KOPT-K1 (cell line): ENCODE measurements around the gene FAM193A.
A peak's percentile ranks its signal among the peaks of the same experiment; 100 is the strongest.

Experiments used
- H3K27ac ChIP-seq: fragments of 200-600 bp; sonication (generic); 2 replicates; pipeline ENCODE4 v1.5.1; 2016; ENCODE audit warnings: antibody characterized with exemption, mild to moderate bottlenecking, low read depth, low read length; ENCODE audit not compliant: poor library complexity, severe bottlenecking
- H3K36me3 ChIP-seq: fragments of 200-600 bp; sonication (generic); 2 replicates; pipeline ENCODE4 v1.5.1; 2017; ENCODE audit warnings: antibody characterized with exemption, mild to moderate bottlenecking, low read length, moderate library complexity; ENCODE audit not compliant: insufficient read depth
- H3K9me3 ChIP-seq: fragments of 200-600 bp; sonication (generic); 2 replicates; pipeline ENCODE4 v1.5.1; 2017; ENCODE audit warnings: antibody characterized with exemption, low read length, mild to moderate bottlenecking; ENCODE audit not compliant: insufficient read depth, poor library complexity, severe bottlenecking

The FAM193A gene, protein sequence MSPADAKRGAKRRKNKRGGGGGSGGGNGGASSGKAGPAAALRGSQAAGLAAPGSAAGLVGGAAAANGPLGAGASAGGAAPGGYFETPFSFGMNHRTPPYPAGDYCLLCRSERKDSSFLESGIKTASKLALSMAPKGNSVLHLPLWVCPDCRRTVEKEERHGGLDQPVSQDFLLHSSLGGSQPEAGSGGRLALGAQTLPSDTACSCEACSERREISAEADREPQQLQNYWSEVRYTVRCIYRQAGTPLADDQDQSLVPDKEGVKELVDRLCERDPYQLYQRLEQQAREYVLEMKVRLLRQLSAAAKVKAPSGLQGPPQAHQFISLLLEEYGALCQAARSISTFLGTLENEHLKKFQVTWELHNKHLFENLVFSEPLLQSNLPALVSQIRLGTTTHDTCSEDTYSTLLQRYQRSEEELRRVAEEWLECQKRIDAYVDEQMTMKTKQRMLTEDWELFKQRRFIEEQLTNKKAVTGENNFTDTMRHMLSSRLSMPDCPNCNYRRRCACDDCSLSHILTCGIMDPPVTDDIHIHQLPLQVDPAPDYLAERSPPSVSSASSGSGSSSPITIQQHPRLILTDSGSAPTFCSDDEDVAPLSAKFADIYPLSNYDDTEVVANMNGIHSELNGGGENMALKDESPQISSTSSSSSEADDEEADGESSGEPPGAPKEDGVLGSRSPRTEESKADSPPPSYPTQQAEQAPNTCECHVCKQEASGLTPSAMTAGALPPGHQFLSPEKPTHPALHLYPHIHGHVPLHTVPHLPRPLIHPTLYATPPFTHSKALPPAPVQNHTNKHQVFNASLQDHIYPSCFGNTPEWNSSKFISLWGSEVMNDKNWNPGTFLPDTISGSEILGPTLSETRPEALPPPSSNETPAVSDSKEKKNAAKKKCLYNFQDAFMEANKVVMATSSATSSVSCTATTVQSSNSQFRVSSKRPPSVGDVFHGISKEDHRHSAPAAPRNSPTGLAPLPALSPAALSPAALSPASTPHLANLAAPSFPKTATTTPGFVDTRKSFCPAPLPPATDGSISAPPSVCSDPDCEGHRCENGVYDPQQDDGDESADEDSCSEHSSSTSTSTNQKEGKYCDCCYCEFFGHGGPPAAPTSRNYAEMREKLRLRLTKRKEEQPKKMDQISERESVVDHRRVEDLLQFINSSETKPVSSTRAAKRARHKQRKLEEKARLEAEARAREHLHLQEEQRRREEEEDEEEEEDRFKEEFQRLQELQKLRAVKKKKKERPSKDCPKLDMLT (N-terminal part only)

GRCh38 chr4:2536193-2537010, at the start of gene FAM193A:
TSS of gene FAM193A (plus strand) at chr4:2536647. CDS start at chr4:2536916, 269 bp downstream.
- peak within 1 kb of the TSS; percentile 81 for H3K27ac ChIP-seq
- no peaks in the 10 kb centered on the region for H3K9me3 ChIP-seq
- peaks cover 10% of the 10 kb centered on the region for H3K36me3 ChIP-seq

DNA sequence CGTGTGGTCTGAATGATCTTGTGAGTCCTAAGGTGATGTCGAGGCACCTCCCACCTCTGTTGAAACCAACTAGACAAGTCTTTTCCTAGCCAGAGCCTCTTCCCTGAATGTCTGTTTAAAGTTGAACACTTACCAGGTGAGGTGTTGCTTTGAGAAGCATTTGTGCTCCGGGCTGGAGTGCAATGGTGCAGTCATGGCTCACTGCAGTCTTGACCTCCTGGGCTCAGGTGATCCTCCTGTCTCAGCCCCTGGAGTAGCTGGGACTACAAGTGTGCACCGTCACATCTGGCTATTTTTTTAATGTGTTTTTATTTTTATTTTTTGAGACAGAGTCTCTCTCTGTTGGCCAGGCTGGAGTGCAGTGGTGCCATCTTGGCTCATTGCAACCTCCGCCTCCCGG, 49.5 kb upstream of the FAM193A start:
- peaks cover 84% of the 10 kb centered on the region for H3K36me3 ChIP-seq
- no peak overlapping the region for H3K27ac ChIP-seq
- H3K9me3 ChIP-seq: no peaks in the 10 kb centered on the region

DNA sequence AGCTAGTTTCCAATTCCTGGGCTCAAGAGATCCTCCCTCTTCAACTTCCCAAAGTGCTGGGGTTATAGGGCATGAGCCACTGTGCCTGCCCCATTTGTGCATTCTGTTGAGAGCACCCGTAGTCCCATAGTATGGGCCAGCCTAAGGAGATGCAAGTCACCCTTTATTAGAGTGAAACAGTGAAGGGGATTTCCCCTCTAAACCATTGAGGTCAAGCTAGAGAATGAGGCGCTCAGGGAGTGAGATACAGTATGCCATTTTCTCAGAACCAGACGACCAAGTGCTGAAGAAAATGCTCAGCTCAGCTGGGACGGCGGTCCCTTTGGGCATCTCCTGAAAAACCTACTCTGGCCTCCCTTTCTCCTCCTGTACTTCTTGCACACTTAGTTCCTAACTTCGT, 48.8 kb upstream of the FAM193A start:
- Histone ChIP-seq H3K36me3 (peaks cover 84% of the 10 kb centered on the region), H3K9me3 (no peaks in the 10 kb centered on the region), H3K27ac (no peak overlapping the region)

GRCh38 chr4:2489081-2489805, 47.2 kb upstream of the FAM193A start:
- Histone ChIP-seq H3K27ac (no peak overlapping the region), H3K9me3 (no peaks in the 10 kb centered on the region), H3K36me3 (peaks cover 88% of the 10 kb centered on the region)

GRCh38 chr4:2489841-2490552, 46.5 kb upstream of the FAM193A start:
- H3K36me3 ChIP-seq: peaks cover 88% of the 10 kb centered on the region
- no peaks in the 10 kb centered on the region for H3K9me3 ChIP-seq
- H3K27ac ChIP-seq: no peak overlapping the region

DNA sequence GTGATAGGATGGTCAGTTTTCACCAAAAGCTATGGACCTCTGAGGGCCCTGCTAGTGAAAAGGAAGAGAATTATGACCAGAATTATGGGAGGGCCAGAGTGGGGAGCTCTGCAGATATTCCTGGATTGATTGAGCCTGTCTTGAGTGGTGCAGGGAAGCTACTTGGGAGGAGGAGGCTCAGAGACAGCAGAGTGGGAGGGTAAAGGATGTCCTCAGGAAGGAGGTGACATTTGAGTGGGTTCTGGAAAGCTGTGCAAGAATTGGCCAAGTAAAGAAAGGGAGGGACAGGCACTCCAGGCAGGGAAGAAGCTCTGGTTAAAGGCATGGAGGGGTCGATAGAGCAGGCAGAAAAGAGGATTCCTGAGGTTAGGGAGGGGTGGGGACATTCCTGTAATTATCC, 43.5 kb upstream of the FAM193A start:
- H3K27ac ChIP-seq: no peak overlapping the region
- peaks cover 99% of the 10 kb centered on the region for H3K36me3 ChIP-seq
- H3K9me3 ChIP-seq: no peaks in the 10 kb centered on the region

DNA sequence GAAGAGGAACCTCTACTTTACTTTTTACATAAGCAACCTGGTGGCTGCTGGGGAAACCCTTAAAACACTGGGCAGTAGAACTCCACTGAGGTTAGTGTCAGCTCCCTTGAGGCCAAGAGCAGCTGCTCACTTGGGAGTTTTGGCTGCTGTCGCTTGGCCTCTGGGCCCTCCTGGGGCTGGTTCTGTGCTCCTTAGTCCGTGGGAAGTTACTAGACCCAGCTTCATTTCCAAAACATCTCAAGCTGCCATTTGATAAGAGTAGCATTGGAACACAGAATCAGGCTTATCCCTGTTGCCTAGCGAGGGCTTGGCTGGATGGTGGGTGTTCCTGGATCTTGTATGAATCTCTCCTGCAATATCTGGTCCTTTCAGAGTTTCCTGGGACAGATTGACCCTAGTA, 41.5 kb upstream of the FAM193A start:
- no peaks in the 10 kb centered on the region for H3K9me3 ChIP-seq
- peaks cover 100% of the 10 kb centered on the region for H3K36me3 ChIP-seq
- no peak overlapping the region for H3K27ac ChIP-seq

DNA sequence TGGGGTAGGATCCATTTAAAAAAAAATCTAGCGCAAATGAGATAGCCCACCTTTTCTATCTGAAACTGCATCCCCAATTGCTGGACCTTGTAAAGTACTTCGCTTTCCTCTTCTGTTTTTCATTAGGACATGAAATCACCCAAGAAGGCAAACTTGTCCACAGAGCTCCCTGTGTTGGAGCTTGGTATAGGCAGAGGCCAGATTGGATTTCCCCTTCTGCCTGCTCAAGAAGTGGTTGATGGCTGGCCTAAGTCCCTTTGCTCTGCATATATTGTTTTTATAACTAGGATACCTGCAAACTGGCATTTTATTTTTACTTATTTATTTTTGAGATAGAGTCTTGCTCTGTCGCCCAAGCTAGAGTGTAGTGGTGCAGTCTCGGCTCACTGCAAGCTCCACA, 39.1 kb upstream of the FAM193A start:
- Histone ChIP-seq H3K9me3 (no peaks in the 10 kb centered on the region), H3K36me3 (peaks cover 100% of the 10 kb centered on the region), H3K27ac (no peak overlapping the region)

GRCh38 chr4:2497931-2498330, 38.5 kb upstream of the FAM193A start:
- H3K27ac ChIP-seq: no peak overlapping the region
- H3K36me3 ChIP-seq: peaks cover 100% of the 10 kb centered on the region
- no peaks in the 10 kb centered on the region for H3K9me3 ChIP-seq

DNA sequence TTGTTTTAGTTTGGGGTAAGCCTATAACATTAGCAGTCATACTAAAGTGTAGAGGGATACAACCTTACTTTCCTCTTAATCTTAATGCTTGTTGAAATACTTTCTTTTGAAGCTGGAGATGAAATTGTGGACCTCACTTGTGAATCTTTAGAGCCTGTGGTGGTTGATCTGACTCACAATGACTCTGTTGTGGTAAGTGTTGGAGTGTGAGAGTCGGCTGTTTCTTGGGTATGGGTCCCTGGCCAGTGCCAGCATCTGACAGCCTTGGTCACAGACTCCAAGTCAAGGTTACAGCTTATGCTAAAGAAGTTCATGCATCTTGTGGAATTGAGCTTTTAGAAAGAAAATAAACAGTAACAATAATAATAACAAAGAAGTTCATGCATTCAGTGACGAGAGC, 35.9 kb upstream of the FAM193A start:
- no peaks in the 10 kb centered on the region for H3K9me3 ChIP-seq
- no peak overlapping the region for H3K27ac ChIP-seq
- peaks cover 97% of the 10 kb centered on the region for H3K36me3 ChIP-seq

GRCh38 chr4:2501034-2501594, 35.3 kb upstream of the FAM193A start:
- H3K36me3 ChIP-seq: peaks cover 97% of the 10 kb centered on the region
- no peak overlapping the region for H3K27ac ChIP-seq
- no peaks in the 10 kb centered on the region for H3K9me3 ChIP-seq

DNA sequence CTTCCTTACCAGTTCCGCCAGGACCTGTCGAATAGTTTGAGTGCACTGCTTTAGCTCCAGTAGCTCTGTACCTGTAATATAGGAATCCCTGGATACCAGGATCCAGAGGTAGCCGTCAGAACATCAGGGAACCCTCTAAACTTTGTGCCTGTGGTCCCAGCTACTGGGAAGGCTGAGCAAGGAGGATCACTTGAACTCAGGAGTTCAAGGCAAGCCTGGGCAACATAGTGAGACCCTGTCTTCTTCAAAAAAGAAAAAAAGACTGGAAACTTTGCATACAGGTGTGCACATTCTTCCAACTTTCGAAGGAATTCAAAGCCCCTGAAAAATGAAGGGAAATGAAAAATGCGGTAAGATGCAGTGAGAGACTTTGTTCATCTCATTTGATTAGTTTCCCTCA, 32.6 kb upstream of the FAM193A start:
- no peak overlapping the region for H3K27ac ChIP-seq
- H3K9me3 ChIP-seq: no peaks in the 10 kb centered on the region
- peaks cover 97% of the 10 kb centered on the region for H3K36me3 ChIP-seq

GRCh38 chr4:2507259-2507658, 29.2 kb upstream of the FAM193A start:
- Histone ChIP-seq H3K9me3 (no peaks in the 10 kb centered on the region), H3K36me3 (peaks cover 96% of the 10 kb centered on the region), H3K27ac (no peak overlapping the region)
